Upper lobe of left lung (tissue), 4 donors: ENCODE measurements around the gene CTTN.

Experiments used
- CTCF ChIP-seq, 6 experiments: fragments of 450-650 bp in 4 of 6; fragments of 200-600 bp in 2 of 6; sonication (generic) in 2 of 6; IDR thresholded peaks; one replicate each; pipeline ENCODE4 v1.5.1; 2016 to 2019; ENCODE audit warnings: antibody characterized with exemption in 6 of 6
- EP300 ChIP-seq, 4 donors: sonication (generic); formaldehyde crosslinking; IDR thresholded peaks; one replicate each; pipeline ENCODE4 v1.5.1; 2017; ENCODE audit warnings: antibody characterized with exemption in 4 of 4, control low read depth in 2 of 4
- POLR2AphosphoS5 ChIP-seq, 2 donors: sonication (generic); formaldehyde crosslinking; IDR thresholded peaks; one replicate each; pipeline ENCODE4 v1.5.1; 2017; ENCODE audit warnings: antibody characterized with exemption in 2 of 2

- TF ChIP-seq CTCF (IDR thresholded peaks at IDR 0.05) (no peak), EP300 (IDR thresholded peaks at IDR 0.05) (no peak), POLR2AphosphoS5 (IDR thresholded peaks at IDR 0.05) (no peak)
These were observed 11.5 kb downstream of the CTTN start for GRCh38 chr11:70409871-70410270.
